GM18517 (cell line): ENCODE results near the gene IQCK.

Experiments used
- ATAC-seq: cut with Tn5 transposase; IDR thresholded peaks from one replicate; pipeline ENCODE4 v1.9.1; 2021; ENCODE audit warnings: mild to moderate bottlenecking, moderate library complexity; ENCODE audit not compliant: unreplicated experiment

Gene IQCK

GRCh38 chr16:19854543-19854876, 136.4 kb downstream of the IQCK start:
- ATAC-seq = no peak

- ATAC-seq = no peak
Observed at GRCh38 chr16:19856120-19856519, 138.0 kb downstream of the IQCK start.

GRCh38 chr16:19857593-19858339, 139.7 kb downstream of the IQCK start:
- ATAC-seq = no peak

DNA sequence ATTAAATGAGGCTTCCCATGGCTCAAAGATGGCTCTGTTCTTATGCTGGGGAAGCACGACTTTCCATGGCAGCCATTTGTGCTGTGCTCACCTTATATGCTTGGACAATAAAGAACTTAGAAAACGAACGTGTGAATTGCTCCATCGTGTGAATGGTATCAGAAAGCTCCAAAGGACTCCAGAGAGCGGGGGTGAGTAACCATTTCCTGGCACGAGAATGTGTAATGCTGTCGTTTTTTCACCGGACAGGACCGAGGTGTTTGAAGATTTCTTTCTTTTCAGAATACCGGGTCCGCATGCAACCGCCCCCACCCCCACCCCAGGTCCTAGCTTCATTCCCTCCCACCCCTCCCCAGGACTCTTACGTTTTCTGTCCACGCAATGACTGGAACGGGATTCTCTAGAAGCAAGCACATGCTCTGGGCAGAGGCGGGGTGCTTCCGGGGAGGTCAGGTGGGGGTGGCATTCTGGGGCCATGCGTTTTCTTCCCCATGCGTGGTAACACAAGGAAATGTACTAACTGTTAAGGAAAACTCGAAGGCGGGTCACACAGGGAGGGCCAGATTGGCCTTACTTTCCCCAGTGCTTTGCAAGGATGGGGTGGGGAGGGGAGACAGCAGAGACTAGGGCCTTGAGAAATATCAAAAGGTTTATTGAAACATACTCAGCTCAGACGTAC, 140.4 kb downstream of the IQCK start:
- no peak for ATAC-seq

- no peak for ATAC-seq
Observed at GRCh38 chr16:19859166-19859565, 141.1 kb downstream of the IQCK start.

DNA sequence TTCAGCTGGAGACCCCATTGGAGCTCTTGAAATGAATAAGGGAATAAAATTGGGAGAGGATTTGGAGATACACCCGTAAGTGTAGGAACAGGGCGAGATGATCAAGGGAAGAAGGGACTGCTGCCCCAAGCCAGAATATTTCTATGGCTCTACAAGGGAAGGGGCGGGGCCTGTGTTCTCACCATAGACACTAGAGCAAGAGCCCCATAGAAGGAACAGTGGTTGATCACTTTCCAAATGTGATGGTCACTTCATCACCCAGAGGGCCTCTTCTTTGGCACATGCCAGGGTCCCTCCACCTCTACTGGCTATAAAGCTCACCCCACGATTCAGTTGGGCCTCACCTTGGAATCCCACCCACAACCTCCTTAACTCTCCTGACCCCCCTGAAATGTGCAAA, 141.5 kb downstream of the IQCK start:
- no peak for ATAC-seq

DNA sequence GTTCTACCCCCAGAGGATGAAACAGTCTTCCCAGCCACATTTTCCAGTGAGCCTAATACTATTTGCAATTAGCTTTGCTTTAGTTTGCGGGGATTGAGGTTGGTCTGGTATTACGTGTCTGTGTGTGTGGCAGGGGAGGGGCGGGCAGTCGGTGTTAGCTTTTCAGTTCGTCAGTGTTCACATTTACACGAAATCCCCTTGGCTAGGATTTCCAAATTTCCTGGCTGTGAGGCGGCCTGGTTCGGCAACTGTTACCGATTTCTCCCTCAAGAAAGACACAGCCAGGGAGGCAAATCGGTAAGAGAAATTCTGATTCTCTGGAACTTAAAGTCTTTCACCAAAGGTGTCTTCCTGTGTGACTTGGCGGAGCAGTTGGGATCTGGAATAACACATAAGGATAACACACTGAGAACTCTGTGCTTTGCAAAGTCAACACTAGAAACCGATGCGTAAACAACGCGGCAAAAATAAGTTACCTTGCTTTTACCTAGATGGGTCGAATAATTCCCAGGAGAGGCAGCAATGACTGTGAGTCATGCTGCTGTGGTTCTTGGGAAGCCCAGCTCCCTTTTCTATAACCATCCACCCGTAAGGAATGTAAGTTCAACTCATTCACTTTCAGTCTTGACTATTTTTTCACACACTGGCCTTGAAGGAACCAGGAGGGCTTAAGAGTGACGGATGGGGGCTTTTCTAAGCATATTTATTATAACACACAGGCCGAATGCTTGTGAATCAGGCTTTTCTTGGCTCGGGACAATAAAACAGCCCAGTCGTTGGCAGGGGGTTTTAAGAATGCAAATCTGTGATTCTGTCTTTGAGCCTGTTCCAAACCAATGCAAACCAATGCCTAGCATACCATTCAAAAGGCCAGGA, 142.3 kb downstream of the IQCK start:
- ATAC-seq = no peak

GRCh38 chr16:19861133-19861532, 143.1 kb downstream of the IQCK start:
- ATAC-seq = no peak

DNA sequence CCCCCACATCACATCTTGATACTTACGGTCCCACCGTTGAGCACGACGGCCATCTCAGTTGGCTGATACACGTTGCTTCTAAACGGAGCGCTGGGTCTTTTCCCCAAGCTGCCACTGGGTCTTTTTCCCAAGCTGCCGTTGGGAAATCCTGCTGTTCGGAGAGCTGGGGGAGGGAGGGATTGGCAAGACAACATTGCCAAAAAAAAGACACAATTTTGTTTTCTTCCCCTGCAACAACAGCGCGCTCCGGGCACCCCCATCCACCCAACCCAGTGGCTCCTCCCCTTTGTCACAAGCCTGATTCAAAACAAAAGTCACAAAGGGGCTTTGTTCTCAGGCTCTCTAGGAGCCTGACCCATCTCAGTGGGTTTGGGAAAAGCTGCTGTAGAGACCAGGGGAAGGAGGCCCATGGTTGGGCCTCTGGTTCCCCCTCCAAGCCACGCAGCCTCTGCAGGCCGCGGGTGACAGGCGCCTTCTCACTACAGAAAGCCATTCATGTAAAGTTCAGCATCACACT, 143.8 kb downstream of the IQCK start:
- no peak for ATAC-seq

GRCh38 chr16:19863990-19864389, 145.9 kb downstream of the IQCK start:
- ATAC-seq = no peak

- no peak for ATAC-seq
Observed at GRCh38 chr16:19864566-19864965, 146.5 kb downstream of the IQCK start.

- no peak for ATAC-seq
Observed at GRCh38 chr16:19868421-19868820, 150.3 kb downstream of the IQCK start.

DNA sequence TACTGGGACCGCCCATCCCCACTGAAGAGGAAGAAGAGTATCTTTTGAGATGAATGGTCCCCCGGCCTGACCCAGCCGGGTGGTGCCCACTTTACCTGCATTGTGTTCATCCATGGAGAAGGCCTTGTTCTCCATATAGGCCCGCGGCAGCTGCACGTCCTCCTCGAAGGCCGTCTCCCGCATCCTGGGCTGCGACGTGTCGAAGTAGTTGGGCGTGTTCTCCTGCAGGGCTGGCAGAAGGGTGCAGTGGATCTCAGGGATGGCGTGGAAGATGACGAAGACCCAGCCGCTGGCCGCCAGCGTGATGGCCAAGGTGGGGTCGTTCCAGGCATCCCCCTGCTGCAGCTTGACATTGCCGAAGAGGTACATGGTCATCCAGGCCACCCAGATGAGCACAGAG, 153.7 kb downstream of the IQCK start:
- ATAC-seq = no peak

- ATAC-seq = no peak
Observed at GRCh38 chr16:19872179-19872863, 154.2 kb downstream of the IQCK start.

GRCh38 chr16:19872935-19873334, 154.9 kb downstream of the IQCK start:
- ATAC-seq = no peak

GRCh38 chr16:19874026-19874425, 156.0 kb downstream of the IQCK start:
- ATAC-seq = no peak

DNA sequence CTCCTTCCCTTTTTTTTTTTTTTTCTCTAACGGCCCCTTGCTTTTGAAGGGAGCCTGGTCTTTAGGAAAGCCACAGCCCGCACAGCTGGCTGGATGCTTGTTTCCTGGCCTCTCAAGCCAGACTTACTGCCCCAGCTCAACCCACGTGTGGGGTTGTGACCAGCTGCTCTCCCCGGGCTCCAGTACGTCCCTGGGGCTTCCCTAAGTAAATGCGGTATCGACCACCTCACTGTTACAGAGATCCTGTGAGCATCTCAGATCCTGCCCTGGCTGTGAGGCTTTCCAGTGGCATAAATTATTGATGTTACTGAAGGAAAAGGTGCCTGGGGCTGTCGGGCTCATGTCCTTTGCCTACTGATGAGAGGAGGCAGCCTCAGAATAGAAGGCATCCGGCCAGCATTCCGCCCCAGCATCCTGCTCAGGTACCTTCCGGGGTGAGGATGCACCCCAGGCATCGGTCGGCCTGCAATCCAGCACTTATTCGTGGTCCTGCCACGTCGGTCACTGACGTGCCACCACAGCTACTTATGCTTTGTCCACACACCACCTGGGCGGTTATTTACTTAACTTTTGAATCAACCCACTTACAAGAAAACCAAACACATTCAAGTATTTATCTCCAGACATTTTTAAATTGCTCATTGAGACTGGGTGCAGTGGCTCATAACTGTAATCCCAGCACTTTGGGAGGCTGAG, 156.9 kb downstream of the IQCK start:
- no peak for ATAC-seq

DNA sequence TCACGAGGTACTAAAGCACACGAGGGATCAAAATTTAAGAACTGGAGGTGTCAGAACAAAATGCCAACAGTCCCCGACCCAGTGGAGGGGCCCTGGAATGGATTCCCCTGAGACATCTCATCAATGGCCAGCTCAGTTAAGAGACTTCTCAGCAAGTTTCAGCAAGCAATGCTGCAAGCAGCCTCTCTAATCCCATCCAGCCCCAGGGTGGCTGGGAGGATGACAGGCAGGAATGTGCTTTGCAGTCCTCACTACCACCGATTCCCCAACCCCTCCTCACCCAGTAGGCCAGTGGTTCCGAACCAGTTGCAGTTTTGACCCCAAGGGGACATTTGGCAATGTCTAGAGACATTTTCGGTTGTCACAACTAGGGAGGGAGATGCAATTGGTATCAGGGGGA, 157.8 kb downstream of the IQCK start:
- no peak for ATAC-seq

DNA sequence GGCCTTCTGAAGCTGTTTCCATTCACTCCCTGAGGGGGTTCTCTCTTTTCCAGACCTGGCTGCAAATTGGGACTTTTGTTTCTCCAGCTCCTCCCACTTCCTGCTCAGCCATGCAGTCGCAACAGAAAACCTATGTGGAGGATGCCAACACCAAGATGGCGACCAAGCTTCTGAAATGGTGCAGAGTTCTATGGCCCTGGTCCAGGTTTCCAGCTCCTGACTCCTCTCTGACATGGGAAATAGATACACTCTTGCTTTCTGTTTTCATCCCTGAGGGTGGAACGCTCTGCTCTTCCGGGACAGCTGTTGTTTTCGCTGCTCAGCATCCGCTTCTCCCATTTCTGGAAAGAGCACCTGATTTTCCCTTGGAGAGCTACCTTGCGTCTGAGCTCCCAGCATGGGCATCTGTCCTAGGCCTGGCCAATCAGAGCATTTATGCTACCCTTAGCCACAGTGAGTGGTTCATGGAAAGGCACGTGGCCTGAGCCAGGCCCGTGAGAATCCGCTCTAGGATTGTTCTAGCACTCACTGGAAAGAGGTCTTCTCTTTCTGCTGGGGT, 158.5 kb downstream of the IQCK start:
- no peak for ATAC-seq

DNA sequence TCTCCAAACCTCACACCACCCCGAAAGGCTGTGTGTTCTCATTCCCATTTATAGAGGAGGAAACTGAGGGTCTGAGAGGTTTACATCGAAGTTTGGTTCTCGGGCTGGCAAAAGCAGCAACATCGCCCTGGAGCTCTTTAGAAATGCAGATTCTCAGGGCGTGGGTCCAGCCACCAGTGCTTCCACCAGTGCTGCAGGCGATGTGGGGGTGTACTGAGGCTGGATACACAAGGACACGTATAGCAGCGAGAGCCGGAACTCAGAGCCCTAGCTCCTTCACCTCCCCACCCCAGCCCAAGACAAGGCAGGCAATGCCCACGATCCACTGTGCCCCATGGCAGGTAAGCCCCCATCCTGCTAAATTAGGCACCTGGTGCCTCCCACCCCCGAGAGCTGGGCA, 160.7 kb downstream of the IQCK start:
- no peak for ATAC-seq
